Measurements from ENCODE around the gene TTC9C. TPM values are rescaled to one million over a fixed set of nuclear protein-coding genes. Genes with fewer than 3 reads are reported as not detected.

Gene TTC9C
- polyA plus RNA-seq, 2 of the 4 experiments (the other 2 are of a cell fraction): 33.5 to 42.6 TPM

- Histone ChIP-seq H3K4me1 (peaks cover 15% of the 10 kb centered on the region; the same call in 2 of the 3 replicates), H3K4me2 (no peak overlapping the region), H3K27ac (no peak overlapping the region), H3K4me3 (no peak overlapping the region), H3K9me3 (no peaks in the 10 kb centered on the region)
- TF ChIP-seq RAD21 (conservative IDR thresholded peaks at IDR 0.05 in 1 of 2, IDR thresholded peaks at IDR 0.05 in 1 of 2) (peak; percentile 40 to 50; a peak in 4 of 5 replicates), BCL3 (IDR thresholded peaks at IDR 0.05) (no peak), CTCF (IDR thresholded peaks at IDR 0.05) (peak; percentile 41), POLR2AphosphoS2 (conservative IDR thresholded peaks at IDR 0.05; ENCODE audit: low read length) (no peak), KDM5A (IDR thresholded peaks at IDR 0.05) (no peak)
- POLR2A ChIA-PET: interaction anchor here (0.6 to 0.7 kb wide), 2 partner anchors 36 to 38 kb away, joined by 3 to 4 read pairs; partner anchors contain the start of gene TAF6L
- whole genome bisulfite sequencing (ENCODE audit: missing lambda C conversion rate): 61% methylated on average over 2 of the region's 2 CpGs
- DNase-seq (ENCODE audit: low read depth in 1 of 2, low spot score in 1 of 2): peak in 1 of 2 experiments; percentile 56
- peak in 1 of 2 experiments; percentile 31; a peak in 2 of 6 replicates for ATAC-seq
- FAIRE-seq: no peak
- CTCF ChIA-PET: interaction anchor here (0.6 to 1.7 kb wide), 8 partner anchors 9 to 135 kb away, joined by 3 to 7 read pairs (median 4); partner anchors contain the start of gene ZBTB3
Measured at GRCh38 chr11:62732830-62733229, 4.5 kb downstream of the TTC9C start.

DNA sequence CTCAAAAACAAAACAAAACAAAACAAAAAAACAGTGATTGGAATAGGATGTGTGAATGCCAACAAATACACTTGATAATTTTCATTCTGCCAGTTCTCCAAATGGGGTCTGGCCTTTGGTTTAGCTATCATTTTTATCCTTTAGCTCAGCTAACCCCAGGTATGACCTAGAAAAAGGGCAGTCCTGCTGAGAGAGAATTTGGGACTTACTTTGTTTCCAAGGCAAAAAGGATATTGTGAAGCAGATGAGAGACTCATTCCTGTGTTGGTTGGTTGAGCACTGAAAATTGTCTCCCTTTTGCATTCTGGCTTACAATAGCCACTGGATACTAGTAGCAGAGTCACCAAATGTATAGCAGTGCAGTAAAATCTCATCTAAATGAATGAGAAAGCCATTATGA lies 8.9 kb downstream of the TTC9C start:
- POLR2A ChIA-PET: no interaction called here
- DNase-seq (ENCODE audit: low read depth in 1 of 2, low spot score in 1 of 2): no peak
- CTCF ChIA-PET: interaction anchor here (0.5 to 2.3 kb wide), 3 partner anchors 8 to 476 kb away, joined by 3 to 8 read pairs (median 4); partner anchors contain the start of gene ZBTB3
- Histone ChIP-seq H3K9me3 (no peaks in the 10 kb centered on the region), H3K4me2 (no peak overlapping the region), H3K27ac (no peak overlapping the region), H3K4me1 (peaks cover 5% of the 10 kb centered on the region; the same call in 2 of the 3 replicates), H3K4me3 (no peak overlapping the region)
- FAIRE-seq: no peak
- ATAC-seq: no peak
- TF ChIP-seq HDAC2 (IDR thresholded peaks at IDR 0.05) (no peak), TP53 (CRISPR knock-in tag; IDR thresholded peaks at IDR 0.05) (no peak), EHMT2 (IDR thresholded peaks at IDR 0.05; ENCODE audit: low read depth) (no peak), SMC3 (IDR thresholded peaks at IDR 0.05) (no peak), NFE2L2 (conservative IDR thresholded peaks at IDR 0.05; ENCODE audit: low read length) (no peak), TFCP2L1 (CRISPR knock-in tag; IDR thresholded peaks at IDR 0.05) (no peak), POLR2AphosphoS2 (conservative IDR thresholded peaks at IDR 0.05; ENCODE audit: low read length) (no peak), RNF2 (IDR thresholded peaks at IDR 0.05; ENCODE audit: borderline replicate concordance, low read depth) (no peak), CTCF (IDR thresholded peaks at IDR 0.05) (no peak), KDM5A (IDR thresholded peaks at IDR 0.05) (no peak), HOXA7 (CRISPR knock-in tag; IDR thresholded peaks at IDR 0.05) (no peak), ZNF302 (CRISPR knock-in tag; IDR thresholded peaks at IDR 0.05) (no peak), ZFP36 (IDR thresholded peaks at IDR 0.05; ENCODE audit: borderline replicate concordance, partially characterized antibody) (no peak)
- TF ChIP-seq, protein P1, sequence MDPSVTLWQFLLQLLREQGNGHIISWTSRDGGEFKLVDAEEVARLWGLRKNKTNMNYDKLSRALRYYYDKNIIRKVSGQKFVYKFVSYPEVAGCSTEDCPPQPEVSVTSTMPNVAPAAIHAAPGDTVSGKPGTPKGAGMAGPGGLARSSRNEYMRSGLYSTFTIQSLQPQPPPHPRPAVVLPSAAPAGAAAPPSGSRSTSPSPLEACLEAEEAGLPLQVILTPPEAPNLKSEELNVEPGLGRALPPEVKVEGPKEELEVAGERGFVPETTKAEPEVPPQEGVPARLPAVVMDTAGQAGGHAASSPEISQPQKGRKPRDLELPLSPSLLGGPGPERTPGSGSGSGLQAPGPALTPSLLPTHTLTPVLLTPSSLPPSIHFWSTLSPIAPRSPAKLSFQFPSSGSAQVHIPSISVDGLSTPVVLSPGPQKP (IDR thresholded peaks at IDR 0.05; ENCODE audit: low read depth, low read length): no peak
- TF ChIP-seq, protein P2, sequence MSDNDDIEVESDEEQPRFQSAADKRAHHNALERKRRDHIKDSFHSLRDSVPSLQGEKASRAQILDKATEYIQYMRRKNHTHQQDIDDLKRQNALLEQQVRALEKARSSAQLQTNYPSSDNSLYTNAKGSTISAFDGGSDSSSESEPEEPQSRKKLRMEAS (IDR thresholded peaks at IDR 0.05): no peak
- TF ChIP-seq, protein P3, sequence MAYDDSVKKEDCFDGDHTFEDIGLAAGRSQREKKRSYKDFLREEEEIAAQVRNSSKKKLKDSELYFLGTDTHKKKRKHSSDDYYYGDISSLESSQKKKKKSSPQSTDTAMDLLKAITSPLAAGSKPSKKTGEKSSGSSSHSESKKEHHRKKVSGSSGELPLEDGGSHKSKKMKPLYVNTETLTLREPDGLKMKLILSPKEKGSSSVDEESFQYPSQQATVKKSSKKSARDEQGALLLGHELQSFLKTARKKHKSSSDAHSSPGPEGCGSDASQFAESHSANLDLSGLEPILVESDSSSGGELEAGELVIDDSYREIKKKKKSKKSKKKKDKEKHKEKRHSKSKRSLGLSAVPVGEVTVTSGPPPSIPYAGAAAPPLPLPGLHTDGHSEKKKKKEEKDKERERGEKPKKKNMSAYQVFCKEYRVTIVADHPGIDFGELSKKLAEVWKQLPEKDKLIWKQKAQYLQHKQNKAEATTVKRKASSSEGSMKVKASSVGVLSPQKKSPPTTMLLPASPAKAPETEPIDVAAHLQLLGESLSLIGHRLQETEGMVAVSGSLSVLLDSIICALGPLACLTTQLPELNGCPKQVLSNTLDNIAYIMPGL (CRISPR knock-in tag; IDR thresholded peaks at IDR 0.05; ENCODE audit: borderline replicate concordance): no peak

All from A549 (cell line).